ENCODE results near the gene CIC.

CIC gene

DNA sequence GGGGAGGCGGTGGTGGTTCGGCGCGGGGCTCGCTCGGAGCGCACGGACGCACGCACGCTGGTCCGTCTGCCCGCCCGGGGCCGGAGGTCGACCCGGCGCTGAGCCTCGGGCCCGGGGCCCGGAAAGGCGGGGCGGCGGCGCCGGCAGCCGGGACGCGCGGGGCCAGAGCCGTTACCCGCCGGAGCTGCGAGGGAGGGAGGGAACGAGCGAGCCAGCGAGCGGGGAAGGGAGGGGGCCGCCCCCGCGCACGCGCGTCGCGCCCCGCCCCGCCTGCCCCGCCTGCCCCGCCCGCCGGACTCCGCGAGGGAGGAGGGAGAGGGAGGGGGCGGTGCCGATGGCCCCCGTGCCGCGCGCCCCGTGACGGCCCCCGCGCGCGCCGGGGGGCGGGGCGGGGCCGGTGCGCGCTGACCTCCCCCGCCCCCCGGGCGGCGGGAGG, 15.0 kb downstream of the CIC start:
- peak; percentile 84 for DNase-seq
- H3K4me1 ChIP-seq (ENCODE audit: low read length): peaks cover 17% of the 10 kb centered on the region
- no peak for TF ChIP-seq CTCF (IDR thresholded peaks at IDR 0.05; ENCODE audit: low read length)
- TF ChIP-seq EZH2 (optimal IDR thresholded peaks at IDR 0.05; ENCODE audit: low read depth, low read length): no peak
- no peak for TF ChIP-seq EZH2phosphoT487 (IDR thresholded peaks at IDR 0.05; ENCODE audit: low read length)
- no peak overlapping the region for H2AFZ ChIP-seq (ENCODE audit: low read length)
- H3K4me2 ChIP-seq (ENCODE audit: low read depth, low read length): no peak overlapping the region
- H3K27me3 ChIP-seq (replicated peaks; ENCODE audit: insufficient read depth, low read length): no peaks in the 10 kb centered on the region
- peaks cover 19% of the 10 kb centered on the region for H3K79me2 ChIP-seq (ENCODE audit: low read length)
- H3K9me2 ChIP-seq (replicated peaks; ENCODE audit: insufficient read depth, low read length): no peaks in the 10 kb centered on the region
- H3K9ac ChIP-seq (ENCODE audit: low read length): no peak overlapping the region
- H4K20me1 ChIP-seq (ENCODE audit: insufficient read depth, low read length): no peaks in the 10 kb centered on the region
- peaks cover 9% of the 10 kb centered on the region; the same call in 1 of the 2 replicates for H3F3A ChIP-seq (ENCODE audit: insufficient read depth, low read length)
- no peak overlapping the region for H3K27ac ChIP-seq (ENCODE audit: low read length)
- no peaks in the 10 kb centered on the region for H3K36me3 ChIP-seq (replicated peaks; ENCODE audit: insufficient read depth, low read length)
- no peaks in the 10 kb centered on the region for H3K9me3 ChIP-seq (replicated peaks; ENCODE audit: insufficient read depth, low read length)
- H3K4me3 ChIP-seq (ENCODE audit: low read length): no peak overlapping the region

DNA sequence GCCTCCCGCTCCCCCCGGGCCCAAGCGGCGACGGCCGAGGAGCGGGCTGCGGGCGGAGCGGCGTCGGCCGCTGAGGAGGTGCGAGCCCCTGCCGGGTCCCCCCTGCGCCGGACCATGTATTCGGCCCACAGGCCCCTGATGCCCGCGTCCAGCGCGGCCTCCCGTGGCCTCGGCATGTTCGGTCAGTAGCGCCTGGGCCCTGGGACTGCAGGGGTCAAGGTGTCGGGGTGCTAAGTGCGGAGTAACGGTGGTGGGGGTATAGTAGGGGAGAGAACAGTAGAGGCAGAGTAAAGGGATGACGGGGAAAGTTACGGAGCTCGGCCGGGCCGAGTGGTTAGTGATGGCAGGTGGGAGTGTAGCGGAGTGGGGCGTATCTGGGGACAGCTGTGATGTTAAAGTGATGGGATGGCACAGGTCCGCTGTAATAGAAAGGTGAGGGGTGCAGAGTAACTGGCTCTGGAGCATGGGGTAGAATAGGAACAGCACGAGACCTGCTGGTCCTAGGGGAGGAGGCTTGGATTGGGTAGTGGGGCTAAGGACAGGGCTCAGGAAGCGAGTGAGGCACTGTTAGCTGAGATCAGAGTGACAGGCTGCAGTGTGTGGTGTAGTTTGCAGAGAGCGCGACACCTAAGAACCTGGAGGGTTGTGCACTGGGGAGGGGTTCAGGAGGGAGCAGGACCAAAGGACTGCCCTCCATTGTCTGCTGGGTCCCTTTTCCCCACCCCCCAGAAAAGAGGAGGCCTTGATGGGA, 15.7 kb downstream of the CIC start:
- Histone ChIP-seq H3K9me2 (replicated peaks; ENCODE audit: insufficient read depth, low read length) (no peaks in the 10 kb centered on the region), H4K20me1 (ENCODE audit: insufficient read depth, low read length) (no peaks in the 10 kb centered on the region), H3K27me3 (replicated peaks; ENCODE audit: insufficient read depth, low read length) (no peaks in the 10 kb centered on the region), H3K4me1 (ENCODE audit: low read length) (peaks cover 13% of the 10 kb centered on the region), H3K79me2 (ENCODE audit: low read length) (peaks cover 19% of the 10 kb centered on the region), H3K4me2 (ENCODE audit: low read depth, low read length) (peak overlapping the region; percentile 99), H3K9me3 (replicated peaks; ENCODE audit: insufficient read depth, low read length) (no peaks in the 10 kb centered on the region), H3K4me3 (ENCODE audit: low read length) (peak overlapping the region; percentile 76), H3K9ac (ENCODE audit: low read length) (peak overlapping the region; percentile 67; the same call in 1 of the 2 replicates), H3F3A (ENCODE audit: insufficient read depth, low read length) (peaks cover 9% of the 10 kb centered on the region; the same call in 1 of the 2 replicates), H3K36me3 (replicated peaks; ENCODE audit: insufficient read depth, low read length) (no peaks in the 10 kb centered on the region), H2AFZ (ENCODE audit: low read length) (no peak overlapping the region), H3K27ac (ENCODE audit: low read length) (no peak overlapping the region)
- DNase-seq: peak; percentile 14
- TF ChIP-seq CTCF (IDR thresholded peaks at IDR 0.05; ENCODE audit: low read length) (no peak), EZH2 (optimal IDR thresholded peaks at IDR 0.05; ENCODE audit: low read depth, low read length) (no peak), EZH2phosphoT487 (IDR thresholded peaks at IDR 0.05; ENCODE audit: low read length) (no peak)

GRCh38 chr19:42285541-42285941, 16.5 kb downstream of the CIC start:
- no peaks in the 10 kb centered on the region for H3K9me3 ChIP-seq (replicated peaks; ENCODE audit: insufficient read depth, low read length)
- no peaks in the 10 kb centered on the region for H3K27me3 ChIP-seq (replicated peaks; ENCODE audit: insufficient read depth, low read length)
- no peak overlapping the region for H3K4me3 ChIP-seq (ENCODE audit: low read length)
- H3K27ac ChIP-seq (ENCODE audit: low read length): no peak overlapping the region
- peaks cover 13% of the 10 kb centered on the region for H3K4me1 ChIP-seq (ENCODE audit: low read length)
- no peaks in the 10 kb centered on the region for H4K20me1 ChIP-seq (ENCODE audit: insufficient read depth, low read length)
- no peak overlapping the region for H3K4me2 ChIP-seq (ENCODE audit: low read depth, low read length)
- peaks cover 9% of the 10 kb centered on the region; the same call in 1 of the 2 replicates for H3F3A ChIP-seq (ENCODE audit: insufficient read depth, low read length)
- H3K9me2 ChIP-seq (replicated peaks; ENCODE audit: insufficient read depth, low read length): no peaks in the 10 kb centered on the region
- no peak overlapping the region for H2AFZ ChIP-seq (ENCODE audit: low read length)
- TF ChIP-seq EZH2 (optimal IDR thresholded peaks at IDR 0.05; ENCODE audit: low read depth, low read length) (no peak), EZH2phosphoT487 (IDR thresholded peaks at IDR 0.05; ENCODE audit: low read length) (no peak), CTCF (IDR thresholded peaks at IDR 0.05; ENCODE audit: low read length) (no peak)
- peaks cover 19% of the 10 kb centered on the region for H3K79me2 ChIP-seq (ENCODE audit: low read length)
- H3K36me3 ChIP-seq (replicated peaks; ENCODE audit: insufficient read depth, low read length): no peaks in the 10 kb centered on the region
- no peak overlapping the region for H3K9ac ChIP-seq (ENCODE audit: low read length)
- no peak for DNase-seq
